ENCODE results near the gene OCA2.
"Not testable (repeated sequence)": the region's sequence is repeated elsewhere in the genome, so short reads cannot be mapped to it uniquely, and the experiment has no call there.

OCA2 gene

GRCh38 chr15:27993544-27993943 lies 105.6 kb downstream of the OCA2 start:
- DNase-seq, result no peak

DNA sequence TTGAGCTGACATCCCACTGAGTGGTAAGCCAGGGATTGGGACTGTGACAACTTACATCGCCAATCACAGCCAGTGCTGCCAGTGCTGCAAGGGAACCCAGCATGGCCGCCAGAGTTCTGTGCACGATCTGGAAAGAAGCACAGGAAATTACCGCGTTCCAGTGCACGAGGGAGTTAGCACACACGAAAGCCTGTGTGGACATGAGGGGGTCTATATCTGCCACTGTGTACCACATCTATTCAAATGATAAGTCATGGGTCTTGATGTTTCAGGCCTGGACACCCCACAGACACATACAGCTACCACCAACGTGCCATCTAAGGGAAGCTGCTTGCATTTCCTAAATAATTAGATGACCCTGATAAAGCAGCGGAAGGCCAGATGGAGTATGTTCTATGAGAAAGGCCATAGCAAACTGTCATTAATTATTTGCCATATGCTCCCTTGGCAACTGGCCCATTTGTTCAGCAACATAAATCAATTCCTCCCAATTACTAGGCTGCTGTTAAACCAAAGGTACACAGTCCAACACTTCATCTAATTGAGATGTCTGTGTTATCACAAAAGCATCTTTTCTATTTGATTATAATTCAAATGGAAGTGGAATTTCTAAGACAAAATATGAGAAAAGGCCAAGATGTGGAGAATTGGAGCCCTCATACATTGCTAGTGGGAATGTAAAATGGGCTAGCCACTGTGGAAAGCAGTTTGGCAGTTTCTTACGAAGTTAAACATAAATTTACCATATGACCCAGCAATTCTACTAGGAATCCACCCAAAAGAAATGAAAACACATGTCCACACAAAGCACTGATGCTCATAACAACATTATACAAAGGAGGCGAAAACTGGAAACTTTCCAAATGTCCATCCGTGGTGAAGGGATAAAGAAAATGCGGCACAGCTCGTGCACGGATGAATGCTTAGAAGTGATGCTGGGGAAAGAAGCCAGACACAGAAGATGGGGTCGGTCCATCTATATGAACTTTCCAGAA lies 108.3 kb downstream of the OCA2 start:
- no peak for DNase-seq

GRCh38 chr15:27989838-27990237 lies 109.3 kb downstream of the OCA2 start:
- no peak for DNase-seq

- no peak for DNase-seq
Measured at GRCh38 chr15:27989427-27989826, 109.7 kb downstream of the OCA2 start.

GRCh38 chr15:27985099-27985498 lies 114.0 kb downstream of the OCA2 start:
- DNase-seq, result no peak

GRCh38 chr15:27983496-27983895 lies 115.6 kb downstream of the OCA2 start:
- no peak for DNase-seq

DNA sequence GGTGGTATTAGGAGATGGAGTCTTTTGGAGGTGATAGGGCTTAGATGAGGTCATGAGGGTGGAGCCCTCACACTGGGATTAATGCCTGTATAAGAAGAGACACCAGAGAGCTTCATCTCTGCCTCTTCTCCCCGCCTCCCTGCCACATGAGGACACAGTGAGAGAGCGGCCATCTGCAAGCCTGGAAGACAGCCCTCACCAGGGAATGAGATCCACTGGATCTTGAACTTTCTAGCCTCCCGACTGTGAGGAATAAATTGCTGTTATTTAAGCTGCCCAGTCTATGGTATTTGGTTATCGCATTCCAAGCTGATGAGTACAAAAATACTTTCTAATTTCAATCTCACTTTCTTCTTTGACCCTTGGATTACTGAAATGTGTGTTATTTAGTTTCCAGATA lies 121.4 kb downstream of the OCA2 start:
- DNase-seq, result no peak

DNA sequence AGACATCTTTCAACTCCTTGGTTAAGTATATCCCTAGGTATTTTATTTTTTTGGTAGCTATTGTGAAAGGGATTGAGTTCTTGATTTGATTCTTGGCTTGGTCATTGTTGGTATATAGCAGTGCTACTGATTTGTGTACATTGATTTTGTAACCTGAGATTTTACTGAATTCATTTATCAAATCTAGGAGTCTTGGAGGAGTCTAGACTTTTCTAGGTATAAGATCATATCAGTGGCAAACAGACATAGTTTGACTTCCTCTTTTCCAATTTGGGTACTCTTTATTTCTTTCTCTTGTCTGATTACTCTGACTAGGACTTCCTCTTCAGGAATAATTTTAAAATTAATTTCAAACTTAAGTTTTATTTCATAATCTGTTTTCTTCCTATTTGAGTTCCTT lies 125.2 kb downstream of the OCA2 start:
- DNase-seq, result no peak

DNA sequence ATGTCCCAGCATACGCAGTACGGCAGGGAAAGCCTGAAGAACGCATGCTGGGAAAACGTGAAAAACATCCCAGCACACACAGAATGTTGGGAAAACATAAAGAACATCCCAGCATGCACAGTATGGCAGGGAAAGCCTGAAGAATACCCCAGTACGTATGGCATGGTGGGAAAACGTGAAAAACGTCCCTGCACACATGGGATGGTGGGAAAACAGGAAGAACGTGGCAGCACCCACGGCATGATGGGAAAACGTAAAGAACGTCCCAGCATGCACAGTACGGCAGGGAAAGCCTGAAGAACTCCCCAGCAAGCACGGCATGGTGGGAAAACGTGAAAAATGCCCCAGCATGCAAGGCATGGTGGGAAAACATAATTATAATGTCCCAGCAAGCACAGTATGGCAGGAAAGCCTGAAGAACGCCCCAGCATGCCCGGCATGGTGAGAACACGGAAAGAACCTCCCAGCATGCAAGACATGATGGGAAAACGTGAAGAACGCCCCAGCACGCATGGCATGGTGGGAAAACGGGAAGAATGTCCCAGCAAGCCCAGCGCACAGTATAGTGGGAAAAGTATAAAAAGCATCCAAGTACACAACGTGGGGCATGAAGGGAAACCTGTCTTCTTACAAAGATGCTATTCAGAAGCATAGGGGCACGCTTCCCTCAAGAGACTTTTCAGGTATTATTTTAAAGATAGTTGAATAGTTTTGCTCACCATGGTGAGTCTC lies 128.3 kb downstream of the OCA2 start:
- no peak for DNase-seq

DNA sequence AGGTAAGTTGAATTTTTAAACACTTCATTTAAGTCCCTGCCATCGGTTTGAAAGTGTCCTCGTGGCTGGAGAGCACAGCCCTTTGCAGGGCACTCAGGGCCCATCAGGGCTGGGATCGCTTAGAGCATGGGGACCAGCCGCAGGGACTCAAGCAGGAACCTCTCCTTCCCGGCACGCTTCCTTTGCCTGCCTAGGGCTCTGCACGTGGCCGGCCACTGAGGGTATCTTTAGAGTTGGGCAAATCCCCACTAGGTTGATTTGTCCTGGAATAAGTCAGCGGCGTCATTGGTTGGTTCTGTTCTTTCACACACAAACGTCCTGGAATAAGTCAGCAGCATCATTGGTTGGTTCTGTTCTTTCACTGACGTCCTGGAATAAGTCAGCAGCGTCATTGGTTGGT lies 131.6 kb downstream of the OCA2 start:
- no peak for DNase-seq

GRCh38 chr15:27965546-27965945 lies 133.6 kb downstream of the OCA2 start:
- DNase-seq, result no peak

GRCh38 chr15:27961801-27962200 lies 137.3 kb downstream of the OCA2 start:
- no peak for DNase-seq

GRCh38 chr15:27958911-27959578 lies 140.1 kb downstream of the OCA2 start:
- DNase-seq, result no peak

DNA sequence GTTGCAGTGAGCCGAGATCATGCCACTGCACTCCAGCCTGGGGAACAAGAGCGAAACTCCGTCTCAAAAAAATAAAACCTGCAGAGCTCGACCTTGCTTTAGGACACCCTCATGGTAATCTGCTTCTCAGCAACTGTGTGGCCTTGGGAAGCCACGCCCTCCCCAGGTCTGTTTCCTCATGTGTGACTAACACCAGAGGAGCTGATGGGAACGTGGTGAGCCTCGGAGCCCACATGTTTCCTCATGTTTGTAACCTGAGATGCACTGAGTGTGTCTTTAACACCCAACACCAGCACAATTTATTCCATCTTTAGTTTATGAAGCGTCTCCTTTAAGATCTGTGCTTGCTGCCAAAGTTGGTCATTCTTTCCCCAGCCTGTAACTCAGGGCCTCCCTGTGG lies 142.8 kb downstream of the OCA2 start:
- DNase-seq, result no peak

DNA sequence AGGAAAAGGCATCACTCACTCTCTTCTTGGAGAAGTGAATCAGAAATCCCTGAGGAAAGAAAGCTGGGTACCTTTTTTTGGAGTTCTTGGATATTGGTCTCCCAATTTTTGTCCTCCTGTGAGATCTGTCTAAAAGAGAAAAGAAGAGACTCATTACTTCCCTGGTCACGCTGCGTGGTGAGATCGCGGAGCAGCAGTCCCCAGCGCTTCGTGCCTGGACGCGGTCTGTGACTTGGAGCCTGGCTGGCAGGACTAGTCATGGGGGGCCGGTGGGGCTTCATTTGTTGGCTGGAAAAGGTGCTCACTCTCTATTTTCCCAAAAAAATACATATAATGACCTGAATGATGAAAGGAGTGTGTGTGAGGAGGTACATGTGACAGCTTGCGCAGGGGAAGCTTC lies 144.0 kb downstream of the OCA2 start:
- no peak for DNase-seq

DNA sequence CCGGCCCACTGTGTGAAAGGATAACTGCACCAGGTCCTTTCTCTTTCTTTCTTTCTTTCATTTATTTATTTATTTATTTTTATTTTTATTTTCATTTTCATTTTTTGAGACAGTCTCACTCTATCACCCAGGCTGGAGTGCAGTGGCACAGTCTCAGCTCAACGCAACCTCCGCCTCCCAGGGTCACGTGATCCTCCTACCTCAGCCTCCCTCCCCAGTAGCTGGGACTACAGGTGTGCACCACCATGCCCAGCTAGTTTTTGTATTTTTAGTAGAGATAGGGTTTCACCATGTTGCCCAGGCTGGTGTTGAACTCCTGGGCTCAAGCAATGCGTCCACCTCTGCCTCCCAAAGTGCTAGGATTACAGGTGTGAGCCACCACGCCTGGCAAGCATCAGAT lies 146.5 kb downstream of the OCA2 start:
- DNase-seq, result not testable (repeated sequence)

DNA sequence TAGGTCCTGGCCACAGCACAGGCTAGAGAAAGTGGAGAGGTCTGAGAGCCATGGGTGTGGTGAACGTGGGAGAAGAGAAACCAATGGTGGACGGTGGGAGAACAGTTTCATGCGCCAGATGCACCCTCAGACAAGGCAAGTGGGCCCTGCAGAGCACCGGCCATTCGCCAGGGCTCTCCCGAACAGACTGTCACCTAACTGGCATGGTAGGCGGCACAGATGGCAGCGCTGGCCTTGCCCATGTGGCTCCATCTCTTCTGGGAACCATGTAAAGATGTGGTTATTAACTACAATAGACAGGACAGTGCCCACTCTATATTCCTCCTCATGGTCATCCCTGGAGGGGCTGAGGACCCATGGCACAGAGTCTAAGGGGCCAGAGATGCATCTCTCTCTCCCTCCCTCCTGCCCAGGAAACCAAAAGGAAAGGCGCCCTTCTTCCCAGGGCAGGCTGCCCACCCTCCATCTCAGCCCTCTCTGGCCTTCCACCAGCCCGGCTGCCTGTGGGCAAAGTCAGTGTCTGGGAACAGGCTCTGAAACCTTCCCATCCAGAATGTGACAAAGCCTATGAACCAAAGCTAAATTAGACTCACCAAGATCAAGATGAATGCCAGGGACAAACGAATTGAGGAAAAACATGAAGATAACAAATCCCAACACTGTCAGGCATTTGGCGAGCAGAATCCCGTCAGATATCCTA lies 147.8 kb downstream of the OCA2 start:
- DNase-seq, result no peak

- no peak for DNase-seq
Measured at GRCh38 chr15:27949089-27949488, 150.0 kb downstream of the OCA2 start.

GRCh38 chr15:27939246-27939645 lies 159.9 kb downstream of the OCA2 start:
- DNase-seq, result no peak

DNA sequence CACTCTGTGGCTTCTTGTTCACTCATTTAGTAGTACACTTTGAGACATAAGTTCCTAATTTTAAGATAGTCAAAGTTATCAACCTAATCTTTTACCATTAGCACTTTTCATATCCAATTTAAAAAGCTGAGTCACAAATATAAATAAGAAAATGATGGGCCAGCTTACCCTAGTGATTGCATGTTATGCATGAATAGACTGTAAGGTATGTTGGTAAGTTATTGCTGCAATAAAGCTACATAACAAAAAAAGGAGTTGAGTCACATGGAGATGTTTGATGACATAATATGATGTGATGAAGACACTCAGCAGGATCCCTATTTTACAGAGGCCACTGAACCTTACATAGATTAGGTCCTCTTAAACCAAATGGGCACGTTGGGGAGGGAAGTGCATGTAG lies 161.3 kb downstream of the OCA2 start:
- no peak for DNase-seq

- DNase-seq, result no peak
Measured at GRCh38 chr15:27936164-27936563, 163.0 kb downstream of the OCA2 start.

GRCh38 chr15:27935328-27935727 lies 163.8 kb downstream of the OCA2 start:
- no peak for DNase-seq

GRCh38 chr15:27934782-27935181 lies 164.3 kb downstream of the OCA2 start:
- no peak for DNase-seq
